ENCODE results near the gene AMPH.
"Not testable (repeated sequence)": the region's sequence is repeated elsewhere in the genome, so short reads cannot be mapped to it uniquely, and the experiment has no call there.

Gene AMPH

DNA sequence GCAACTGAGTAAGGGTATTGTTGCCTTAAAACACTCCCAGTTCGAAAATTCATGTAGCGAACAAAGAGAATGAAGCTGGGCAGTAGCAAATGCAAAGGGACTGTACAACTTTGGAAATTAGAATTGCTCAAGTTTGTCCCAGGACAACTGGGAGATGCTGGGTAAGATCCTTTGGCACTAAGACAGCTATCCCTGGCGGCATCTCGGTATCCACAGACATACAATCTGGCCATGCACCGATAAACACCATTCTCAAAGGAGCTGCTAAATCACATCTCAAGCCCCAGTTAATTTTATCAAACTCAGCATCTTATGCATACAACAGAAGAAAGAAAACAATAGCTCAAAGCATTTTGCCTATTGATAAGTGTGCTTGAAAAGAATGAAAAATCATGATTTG lies 177.3 kb downstream of the AMPH start:
- no peak for DNase-seq

DNA sequence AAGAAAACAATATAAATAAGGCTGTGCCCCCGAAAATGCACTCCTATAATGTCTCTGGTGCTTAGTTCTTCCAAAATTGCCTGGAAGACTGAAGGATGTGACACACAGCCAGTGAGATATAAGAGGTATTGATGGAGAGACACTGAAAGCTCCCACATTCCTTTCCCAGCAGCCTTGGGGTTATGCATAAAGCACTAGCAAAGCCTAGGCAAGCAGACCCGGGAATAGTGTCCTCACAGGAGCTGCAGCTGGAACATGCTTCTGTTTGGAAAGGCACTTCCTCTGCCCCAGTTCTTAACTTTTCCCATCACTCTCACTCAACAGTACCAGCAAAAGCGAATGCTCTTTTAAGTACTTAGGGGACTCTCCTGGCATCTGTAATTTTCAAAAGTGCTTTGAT lies 178.0 kb downstream of the AMPH start:
- DNase-seq: no peak

DNA sequence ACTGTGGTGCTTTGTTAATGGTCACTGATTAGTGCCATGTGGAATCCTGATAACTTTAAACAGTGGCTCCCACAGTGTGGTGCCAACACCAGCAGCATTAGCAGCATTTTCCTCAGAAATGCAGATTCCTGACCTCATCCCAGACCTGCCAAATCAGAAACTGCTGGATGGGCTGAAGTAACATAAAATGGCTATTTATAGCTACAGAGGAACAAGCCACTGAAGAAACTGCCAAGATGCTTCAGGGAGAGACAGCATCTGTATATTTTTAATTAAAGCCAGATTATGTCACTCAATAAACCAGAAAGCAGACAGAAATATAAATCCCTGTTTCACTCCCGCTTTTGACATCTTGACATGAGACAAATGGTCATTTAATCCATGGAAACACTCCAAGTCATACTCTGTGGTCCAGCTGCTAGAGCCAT lies 178.5 kb downstream of the AMPH start:
- DNase-seq: no peak

- no peak for DNase-seq
Observed at GRCh38 chr7:38451840-38452239, 179.3 kb downstream of the AMPH start.

DNA sequence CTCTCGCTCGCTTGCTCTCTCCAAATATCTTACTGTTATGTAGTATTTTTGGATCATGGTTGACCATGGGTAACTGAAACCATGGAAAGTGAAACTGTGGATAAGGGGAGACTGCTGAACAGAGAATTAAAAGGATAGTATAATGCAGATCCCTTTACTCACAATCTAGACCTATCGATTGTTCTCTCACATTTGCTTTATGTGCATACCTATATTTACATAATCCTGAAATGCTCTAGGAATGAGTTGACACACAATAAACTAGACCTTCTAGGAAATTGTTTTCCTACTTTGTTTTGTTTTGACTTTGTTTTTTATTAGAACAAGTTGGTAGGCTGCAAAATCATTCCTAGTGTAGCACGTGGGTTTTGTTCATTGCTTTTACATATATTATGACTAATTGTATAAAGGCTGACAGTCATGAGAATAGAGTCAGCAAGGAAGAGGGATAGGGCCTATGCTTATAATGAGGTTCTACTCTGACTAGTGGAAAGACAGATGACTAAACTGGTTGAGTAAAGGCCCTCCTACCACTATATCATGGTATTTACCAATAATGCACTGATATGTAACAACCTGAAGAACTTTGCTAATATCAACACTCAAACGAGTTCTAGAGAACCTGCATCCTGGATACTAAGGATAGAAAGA lies 182.5 kb downstream of the AMPH start:
- no peak for DNase-seq

DNA sequence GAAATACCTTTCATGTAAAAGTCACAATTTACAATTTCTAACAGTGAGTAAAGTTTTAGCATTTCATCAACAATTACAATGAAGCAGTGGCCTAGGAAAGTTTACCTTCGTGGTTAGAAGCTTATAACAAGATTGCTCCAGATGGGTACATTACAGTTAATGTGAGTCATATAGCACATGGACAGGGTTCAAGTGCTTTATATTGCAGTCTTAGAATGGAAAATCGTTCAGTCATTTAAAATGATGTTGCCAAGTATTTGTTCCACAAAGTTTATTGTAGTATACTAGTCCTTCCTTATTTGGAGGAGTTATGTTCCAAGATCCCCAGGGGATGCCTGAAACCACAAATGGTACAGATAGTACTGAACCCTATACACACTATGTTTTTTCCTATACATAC lies 183.1 kb downstream of the AMPH start:
- DNase-seq: no peak

GRCh38 chr7:38438970-38439369 lies 192.2 kb downstream of the AMPH start:
- no peak for DNase-seq

DNA sequence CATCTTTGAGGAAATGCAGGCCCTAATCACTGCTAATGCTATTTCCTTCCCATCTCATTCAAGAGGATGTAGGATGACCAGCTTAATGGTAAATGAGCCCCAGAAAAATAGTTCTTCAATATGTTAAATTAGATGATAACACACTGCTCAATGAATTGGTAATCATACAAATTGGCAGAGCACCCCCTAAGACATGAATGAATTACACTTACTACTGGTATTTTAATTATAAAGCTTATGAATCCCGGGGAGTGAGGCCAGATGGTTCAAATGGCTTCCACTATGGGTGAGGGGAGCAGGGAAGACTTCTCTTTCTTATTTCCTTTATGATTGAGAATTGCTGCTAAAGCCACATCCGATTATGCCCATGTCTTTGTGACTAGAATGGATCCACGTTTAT lies 198.5 kb downstream of the AMPH start:
- no peak for DNase-seq

DNA sequence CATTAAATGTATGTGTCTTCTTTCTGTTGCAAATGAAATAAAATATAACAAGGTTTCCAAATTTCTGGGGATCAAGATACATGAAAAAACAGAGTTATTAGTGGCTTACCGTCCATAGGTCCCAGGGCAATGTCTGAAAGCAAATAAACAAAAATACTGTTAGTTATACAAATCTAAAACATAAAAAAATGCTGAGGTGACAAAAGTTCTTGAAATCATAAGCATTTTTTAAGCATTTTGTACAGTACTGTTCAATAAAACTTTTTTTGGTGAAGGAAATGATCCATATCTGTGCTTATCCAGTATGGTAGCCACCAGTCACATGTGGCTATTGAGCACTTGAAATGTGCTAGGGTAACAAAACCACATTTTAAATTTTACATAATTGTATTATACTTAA lies 199.1 kb downstream of the AMPH start:
- no peak for DNase-seq

DNA sequence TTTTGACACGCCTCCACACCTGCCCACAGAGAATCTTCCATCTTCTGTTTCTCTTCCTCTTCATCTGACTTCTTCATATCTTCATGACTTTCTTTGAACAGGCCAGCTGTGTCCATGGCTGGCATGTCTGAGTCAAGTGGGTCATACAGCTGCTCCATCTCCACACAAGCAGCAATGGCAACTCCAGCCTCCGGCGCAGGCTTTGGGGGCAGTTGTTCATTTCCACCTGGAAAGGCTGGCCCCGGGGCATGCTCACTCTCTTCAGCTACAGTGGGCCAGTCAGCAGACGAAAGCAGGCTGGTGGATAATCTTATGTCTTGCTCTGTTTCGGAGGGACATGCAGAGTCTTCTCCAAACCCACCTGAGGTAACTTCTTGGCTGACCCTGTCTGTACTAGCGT lies 202.1 kb downstream of the AMPH start:
- no peak for DNase-seq

DNA sequence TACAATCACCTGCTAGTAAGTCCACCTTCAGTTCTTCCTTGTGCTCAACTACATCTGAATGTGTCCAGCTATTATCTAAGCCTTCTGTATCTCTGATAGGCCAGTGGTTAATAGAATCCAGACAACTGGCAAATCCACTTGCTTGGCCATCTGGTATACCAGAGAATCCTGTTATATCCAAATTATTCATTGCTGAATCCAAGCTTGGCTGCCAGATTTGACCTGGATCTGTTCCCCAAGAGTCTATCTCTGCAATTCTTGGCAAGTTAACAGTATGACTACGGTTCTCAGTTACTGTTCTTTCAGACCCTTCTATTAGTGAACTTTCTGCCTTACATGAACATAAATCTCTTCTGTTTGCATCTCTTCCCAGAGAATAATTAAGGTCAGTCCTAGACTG lies 203.1 kb downstream of the AMPH start:
- DNase-seq: no peak

DNA sequence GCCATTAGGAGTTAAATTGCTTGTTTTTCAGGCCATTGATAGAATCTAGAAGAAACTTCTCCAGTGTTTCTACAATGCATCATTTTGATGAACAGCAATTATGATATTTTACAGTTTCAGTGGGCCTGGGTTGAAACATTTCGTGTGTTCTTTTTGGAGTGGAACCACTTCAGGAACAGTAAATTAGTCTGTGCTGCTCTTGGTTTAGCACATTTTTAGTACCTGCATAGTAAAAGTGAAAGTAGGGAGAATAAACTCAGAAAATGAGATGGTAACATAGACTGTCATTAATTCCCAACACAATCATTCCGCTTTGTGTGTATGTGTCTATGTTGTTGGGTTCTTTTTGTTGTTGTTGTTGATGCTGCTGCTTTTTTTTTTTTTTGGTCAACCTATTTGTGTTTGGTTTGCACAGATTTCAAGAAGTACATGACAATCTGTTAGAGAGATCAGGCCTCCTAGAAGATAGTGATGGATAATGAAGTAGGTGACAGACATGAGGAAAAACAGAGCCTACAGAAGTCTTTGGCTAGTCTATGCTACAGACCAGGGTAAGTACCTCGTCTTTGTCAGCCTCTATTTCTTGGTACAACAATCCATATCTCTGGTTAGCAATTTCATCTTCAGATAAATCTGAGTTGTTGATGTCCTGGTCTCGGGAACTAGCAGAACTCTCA lies 203.8 kb downstream of the AMPH start:
- no peak for DNase-seq

GRCh38 chr7:38425509-38425908 lies 205.7 kb downstream of the AMPH start:
- no peak for DNase-seq

- no peak for DNase-seq
Observed at GRCh38 chr7:38424750-38425463, 206.3 kb downstream of the AMPH start.

DNA sequence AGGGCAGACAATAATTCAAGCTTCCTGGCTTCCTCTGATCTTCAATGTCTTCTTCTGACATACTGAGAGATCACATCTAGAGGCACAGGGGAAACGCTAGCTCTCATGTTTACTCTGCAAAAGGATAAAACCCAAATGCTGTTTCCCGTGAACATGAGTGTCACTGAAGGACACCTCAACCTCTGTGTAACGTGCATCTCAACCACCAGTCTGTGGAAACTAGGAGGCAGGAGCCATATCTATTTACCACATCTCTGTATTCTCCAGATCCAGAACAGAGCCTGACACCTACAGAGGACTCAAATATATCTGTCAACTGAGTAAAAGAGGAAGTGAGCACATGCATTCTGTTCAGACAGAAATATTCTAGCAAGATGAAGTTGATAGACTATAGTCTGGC lies 217.4 kb downstream of the AMPH start:
- no peak for DNase-seq

GRCh38 chr7:38411404-38411803 lies 219.8 kb downstream of the AMPH start:
- no peak for DNase-seq

GRCh38 chr7:38410056-38410455 lies 221.1 kb downstream of the AMPH start:
- no peak for DNase-seq

- DNase-seq: no peak
Observed at GRCh38 chr7:38409531-38409930, 221.6 kb downstream of the AMPH start.

GRCh38 chr7:38398725-38399321 lies 232.3 kb downstream of the AMPH start:
- peak; percentile 52 for DNase-seq

DNA sequence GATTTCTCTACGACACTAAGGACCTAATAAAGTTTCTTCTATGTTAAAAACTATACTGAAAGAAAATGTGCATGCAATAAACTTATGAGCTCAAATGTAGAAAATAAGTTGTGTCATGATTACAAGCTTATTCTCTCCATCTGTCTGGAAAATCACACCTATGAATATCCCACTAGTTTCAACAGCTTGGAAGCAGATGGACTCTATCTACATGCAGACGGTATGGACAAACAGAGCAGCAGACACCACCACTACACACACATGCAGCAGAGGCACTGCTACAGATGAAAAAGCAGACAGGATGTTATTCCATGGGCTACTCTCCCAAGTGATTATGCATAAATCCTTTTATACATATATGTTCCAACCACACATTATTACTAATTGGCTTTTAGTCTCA lies 234.3 kb downstream of the AMPH start:
- DNase-seq: no peak

DNA sequence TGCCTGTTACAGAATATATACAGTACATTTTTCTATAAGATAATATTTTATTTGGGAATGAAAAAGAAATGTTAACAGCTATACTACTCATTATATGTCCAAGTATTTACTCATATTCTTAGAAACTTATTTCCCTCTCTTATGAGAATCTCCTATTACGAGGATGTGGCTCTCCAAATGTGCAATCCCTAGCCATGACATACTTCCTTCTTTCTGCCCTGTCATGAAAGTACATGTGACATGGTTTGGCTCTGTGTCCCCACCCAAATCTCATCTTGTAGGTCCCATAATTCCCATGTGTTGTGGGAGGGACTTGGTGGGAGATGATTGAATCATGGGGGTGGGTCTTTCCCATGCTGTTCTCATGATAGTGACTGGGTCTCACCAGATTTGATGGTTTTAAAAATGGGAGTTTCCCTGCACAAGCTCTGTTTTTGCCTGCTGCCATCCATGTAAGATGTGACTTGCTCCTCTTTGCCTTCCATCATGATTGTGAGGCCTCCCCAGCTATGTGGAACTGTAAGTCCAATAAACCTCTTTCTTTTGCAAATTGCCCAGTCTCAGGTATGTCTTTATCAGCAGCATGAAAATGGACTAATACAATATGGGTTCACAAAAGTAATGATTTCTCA lies 235.1 kb downstream of the AMPH start:
- not testable (repeated sequence) for DNase-seq

- DNase-seq: no peak
Observed at GRCh38 chr7:38394660-38395059, 236.5 kb downstream of the AMPH start.

GRCh38 chr7:38393874-38394273 lies 237.3 kb downstream of the AMPH start:
- DNase-seq: no peak

Data from NCI-H1436 (cell line).